Measurements from ENCODE around the gene PHETA1. TPM values are rescaled to one million over a fixed set of nuclear protein-coding genes. Genes with fewer than 3 reads are reported as not detected.

The PHETA1 gene
- total and polyA plus RNA-seq, 2 of the 13 experiments (the other 11 are each of a cell fraction or from before 2014, with no cell fraction given): 11.3 to 20.8 TPM

GRCh38 chr12:111405149-111405858 is 36.4 kb upstream of the PHETA1 start (continued):
- TF ChIP-seq SP4 (CRISPR knock-in tag; IDR thresholded peaks at IDR 0.05): peak; percentile 97
- peak; percentile 82 for TF ChIP-seq HNF1B (CRISPR knock-in tag; IDR thresholded peaks at IDR 0.05)
- TF ChIP-seq NFE2L1 (CRISPR knock-in tag; IDR thresholded peaks at IDR 0.05; ENCODE audit: borderline replicate concordance): no peak
- TF ChIP-seq NCOA2 (CRISPR knock-in tag; IDR thresholded peaks at IDR 0.05): no peak
- TF ChIP-seq ZNF710 (CRISPR knock-in tag; IDR thresholded peaks at IDR 0.05; ENCODE audit: borderline replicate concordance): peak; percentile 54; the same call in 1 of the 2 replicates
- no peak for TF ChIP-seq MAFF (IDR thresholded peaks at IDR 0.05; ENCODE audit: low read depth, low read length)
- 0 out of 2 replicates have a peak, but pooled peaks have one; percentile 33 for TF ChIP-seq MED13 (CRISPR knock-in tag; IDR thresholded peaks at IDR 0.05)
- no peak; the same call in 1 of the 2 replicates for TF ChIP-seq ZNF766 (CRISPR knock-in tag; IDR thresholded peaks at IDR 0.05; ENCODE audit: borderline replicate concordance)
- TF ChIP-seq ZNF230 (CRISPR knock-in tag; IDR thresholded peaks at IDR 0.05): no peak
- TF ChIP-seq POGZ (CRISPR knock-in tag; IDR thresholded peaks at IDR 0.05): 0 out of 2 replicates have a peak, but pooled peaks have one; percentile 51
- no peak for TF ChIP-seq ZNF512B (CRISPR knock-in tag; IDR thresholded peaks at IDR 0.05; ENCODE audit: borderline replicate concordance)
- TF ChIP-seq TFE3 (CRISPR knock-in tag; IDR thresholded peaks at IDR 0.05): peak; percentile 73
- TF ChIP-seq MIER3 (CRISPR knock-in tag; IDR thresholded peaks at IDR 0.05; ENCODE audit: borderline replicate concordance): peak; percentile 40; the same call in 1 of the 2 replicates
- peak; percentile 57; the same call in 1 of the 2 replicates for TF ChIP-seq PHF20 (CRISPR knock-in tag; IDR thresholded peaks at IDR 0.05)
- 0 out of 2 replicates have a peak, but pooled peaks have one; percentile 42 for TF ChIP-seq NFAT5 (CRISPR knock-in tag; IDR thresholded peaks at IDR 0.05)
